COLO829 (cell line): ENCODE measurements around the gene SRSF1.
"Not testable (repeated sequence)": the region's sequence is repeated elsewhere in the genome, so short reads cannot be mapped to it uniquely, and the experiment has no call there.

ENCODE experiments used
- DNase-seq: peaks from one replicate; pipeline ENCODE4 v3.0.0; 2012; ENCODE audit warnings: low spot score

The SRSF1 gene

GRCh38 chr17:57963149-57963511 lies 43.9 kb downstream of the SRSF1 start:
- no peak for DNase-seq

- no peak for DNase-seq
Observed at GRCh38 chr17:57962279-57963148, 44.5 kb downstream of the SRSF1 start.

- DNase-seq, result no peak
Observed at GRCh38 chr17:57959929-57960328, 47.1 kb downstream of the SRSF1 start.

- DNase-seq, result not testable (repeated sequence)
Observed at GRCh38 chr17:57958391-57958790, 48.7 kb downstream of the SRSF1 start.

- no peak for DNase-seq
Observed at GRCh38 chr17:57957886-57958285, 49.2 kb downstream of the SRSF1 start.

- no peak for DNase-seq
Observed at GRCh38 chr17:57957120-57957850, 49.8 kb downstream of the SRSF1 start.

GRCh38 chr17:57956291-57957119 lies 50.5 kb downstream of the SRSF1 start:
- DNase-seq, result no peak

- DNase-seq, result peak; percentile 56
Observed at GRCh38 chr17:57955183-57955931, 51.7 kb downstream of the SRSF1 start, which contains the start of gene CUEDC1. CUEDC1 (minus strand) TSS chr17:57955412; CDS start chr17:57885564, 69,848 bp downstream.

- DNase-seq, result peak; percentile 69
Observed at GRCh38 chr17:57954397-57955182, 52.5 kb downstream of the SRSF1 start.

- no peak for DNase-seq
Observed at GRCh38 chr17:57953705-57954396, 53.2 kb downstream of the SRSF1 start.
